ENCODE data around the gene PRC1. TPM values are rescaled to one million over a fixed set of nuclear protein-coding genes. Genes with fewer than 3 reads are reported as not detected.

PRC1 gene
- total RNA-seq, 1 experiment from 2014 or later, result 75.7 TPM

GRCh38 chr15:90957031-90957790 lies 37.1 kb downstream of the PRC1 start:
- no CpG with 5 or more reads among the region's 63 CpGs for WGBS (ENCODE audit: extremely low coverage, insufficient read length, low lambda C conversion rate)
- Histone ChIP-seq H3K4me1 (ENCODE audit: insufficient read depth, low read length) (peaks cover 7% of the 10 kb centered on the region; the same call in 1 of the 2 replicates), H3K27me3 (ENCODE audit: insufficient read depth, low read length) (no peaks in the 10 kb centered on the region), H3T11ph (ENCODE audit: low read length) (no peak overlapping the region), H3K9ac (ENCODE audit: extremely low read depth, insufficient read length, low read length) (no peak overlapping the region), H4K5ac (ENCODE audit: insufficient read length, low read depth, low read length) (no peak overlapping the region), H2AK5ac (ENCODE audit: insufficient read length, low read length) (no peak overlapping the region), H3K79me1 (ENCODE audit: insufficient read depth, low read depth, low read length, poor library complexity, severe bottlenecking) (no peaks in the 10 kb centered on the region), H2BK120ac (ENCODE audit: low read depth, low read length, poor library complexity, severe bottlenecking) (no peak overlapping the region), H2BK12ac (ENCODE audit: insufficient read length, low read depth, low read length) (no peak overlapping the region), H3K9me3 (ENCODE audit: control insufficient read depth, low read depth, low read length) (no peaks in the 10 kb centered on the region), H4K8ac (replicated peaks; ENCODE audit: insufficient read length, low read depth, low read length) (no peak overlapping the region), H2BK15ac (ENCODE audit: low read depth, low read length) (no peak overlapping the region), H3K56ac (ENCODE audit: insufficient read length, low read depth, low read length) (no peak overlapping the region), H3K4ac (ENCODE audit: low read depth, low read length) (no peak overlapping the region), H3K23me2 (ENCODE audit: insufficient read length, low read depth, low read length, poor library complexity, severe bottlenecking) (peaks cover 15% of the 10 kb centered on the region), H2BK5ac (ENCODE audit: insufficient read length, low read length) (no peak overlapping the region), H3K79me2 (ENCODE audit: insufficient read depth, low read length) (no peaks in the 10 kb centered on the region), H2BK20ac (ENCODE audit: low read depth, low read length, poor library complexity, severe bottlenecking) (no peak overlapping the region), H3K27ac (ENCODE audit: insufficient read length, low read depth, low read length) (no peak overlapping the region), H3K18ac (ENCODE audit: insufficient read length, low read depth, low read length) (peak overlapping the region; percentile 63), H3K14ac (ENCODE audit: insufficient read depth, low read length) (peak overlapping the region; percentile 62; the same call in 1 of the 2 replicates), H3K4me2 (ENCODE audit: insufficient read depth, insufficient read length, low read length) (peak overlapping the region; percentile 41), H4K20me1 (ENCODE audit: control insufficient read depth, insufficient read depth, insufficient read length) (peaks cover 3% of the 10 kb centered on the region), H3K23ac (ENCODE audit: insufficient read length, low read depth, low read length) (no peak overlapping the region), H2AFZ (ENCODE audit: low read length) (no peak overlapping the region), H4K91ac (ENCODE audit: insufficient read length, low read depth, low read length) (no peak overlapping the region)
- peak; percentile 64 for DNase-seq
- Mint-ChIP-seq H3K36me3 (ENCODE audit: insufficient read depth in 1 of 3, low read depth in 3 of 3) (peaks cover 14 to 48% (median 44%) of the 10 kb centered on the region in 3 experiments), H3K9me3 (no peaks in the 10 kb centered on the region), H3K27ac (peak overlapping the region in 1 of 3 experiments; percentile 61; a peak in 1 of 7 replicates), H3K27me3 (ENCODE audit: low read depth) (no peaks in the 10 kb centered on the region), H3K4me1 (peaks cover 15 to 16% of the 10 kb centered on the region in 2 experiments), H3K4me3 (peak overlapping the region; percentile 77 to 80)
- no peak for TF ChIP-seq CTCF (conservative IDR thresholded peaks at IDR 0.05)

Measured in H9 (cell line).